Measurements from ENCODE around the gene PPM1H.

PPM1H gene

DNA sequence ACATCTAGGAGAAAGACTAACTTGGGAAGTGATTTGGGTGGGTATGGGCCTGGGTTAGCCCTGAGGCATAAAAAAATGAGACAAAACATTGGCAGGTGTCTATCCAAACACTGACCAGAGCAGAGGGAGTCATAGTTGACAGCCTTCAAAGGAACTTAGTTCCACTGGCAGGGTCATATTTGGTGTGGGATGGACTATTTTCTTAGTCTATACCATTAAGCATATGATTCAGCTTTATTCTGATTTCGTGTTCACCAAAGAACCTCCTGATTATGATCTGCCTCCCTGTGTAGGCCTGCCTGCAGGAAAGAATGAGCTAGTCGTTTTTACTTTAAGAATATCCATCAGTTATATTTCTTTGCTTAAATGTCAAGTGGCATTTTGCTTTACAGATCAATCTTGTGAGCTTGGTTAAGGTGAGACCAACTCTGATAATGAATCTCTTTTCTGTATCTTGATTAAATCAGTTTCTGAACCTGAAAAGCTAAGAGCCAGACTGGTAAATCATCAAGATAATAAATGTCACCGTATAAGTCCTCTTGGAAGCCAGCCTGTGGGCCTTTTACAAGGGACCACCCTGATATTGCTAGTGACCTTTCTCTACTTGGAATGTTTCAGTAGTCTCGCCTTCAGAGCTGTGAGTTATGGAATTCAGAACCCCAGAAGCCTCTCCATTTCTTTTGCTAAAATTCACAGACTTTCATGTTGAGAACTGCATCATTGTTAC lies 285.4 kb downstream of the PPM1H start:
- no peak for DNase-seq (ENCODE audit: low spot score)

DNA sequence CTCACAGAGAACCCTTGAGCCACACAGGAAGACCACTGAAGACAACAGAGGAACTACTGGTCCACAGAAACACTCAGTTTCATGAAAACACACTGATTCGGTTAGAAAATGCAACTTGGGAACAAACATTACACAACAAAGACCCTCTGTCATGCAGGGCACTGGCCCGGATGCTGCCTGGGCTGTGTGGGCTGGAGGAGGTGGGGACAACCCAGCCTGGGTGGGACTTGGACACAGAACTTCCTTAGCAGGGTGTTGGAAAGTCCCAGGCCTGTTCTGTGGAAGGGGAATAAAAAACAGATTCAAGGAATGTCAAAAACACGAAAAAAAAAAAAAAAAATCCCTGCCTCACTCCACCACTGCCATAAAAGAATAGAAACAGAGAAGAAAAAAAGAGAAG lies 287.4 kb downstream of the PPM1H start:
- no peak for DNase-seq (ENCODE audit: low spot score)

- DNase-seq (ENCODE audit: low spot score), result no peak
Measured at GRCh38 chr12:62646566-62646965, 288.4 kb downstream of the PPM1H start.

DNA sequence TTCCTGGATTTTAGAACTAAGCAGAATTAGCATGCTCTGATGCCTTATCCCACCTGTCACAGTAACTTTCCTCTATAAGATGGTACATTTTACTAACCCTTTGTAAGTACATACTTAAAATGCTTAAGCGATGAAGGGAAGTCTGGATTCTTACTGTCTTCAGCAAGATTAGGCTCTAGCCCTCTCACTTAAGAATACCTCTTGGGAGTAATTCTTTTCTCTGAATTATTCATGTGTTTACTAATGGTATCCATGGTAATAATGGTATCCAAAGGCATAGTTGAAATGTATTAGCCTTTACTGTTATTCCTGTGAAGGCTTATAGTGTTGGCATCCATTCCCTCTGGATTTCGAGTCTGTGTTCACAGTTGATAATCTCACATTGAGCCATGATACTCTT lies 291.5 kb downstream of the PPM1H start:
- no peak for DNase-seq (ENCODE audit: low spot score)

DNA sequence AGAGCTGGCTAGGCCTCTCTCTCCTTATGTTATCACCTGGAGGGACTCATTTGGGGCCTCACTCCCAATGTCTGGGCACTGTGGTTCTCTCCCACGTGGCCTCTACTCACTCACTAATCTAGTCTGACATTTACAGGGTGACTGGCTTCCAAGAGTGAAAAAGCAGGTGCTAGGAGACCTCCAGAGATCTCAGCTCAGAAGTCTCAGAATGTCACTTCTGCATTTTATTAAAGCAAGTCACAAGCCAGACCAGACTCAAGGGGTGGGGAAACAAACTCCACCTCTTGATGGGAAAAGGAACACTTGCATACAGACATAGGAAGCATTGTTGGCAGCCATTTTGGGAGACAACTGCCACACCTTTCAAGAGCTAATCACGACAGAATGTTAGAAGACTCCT lies 292.5 kb downstream of the PPM1H start:
- DNase-seq (ENCODE audit: low spot score), result no peak

DNA sequence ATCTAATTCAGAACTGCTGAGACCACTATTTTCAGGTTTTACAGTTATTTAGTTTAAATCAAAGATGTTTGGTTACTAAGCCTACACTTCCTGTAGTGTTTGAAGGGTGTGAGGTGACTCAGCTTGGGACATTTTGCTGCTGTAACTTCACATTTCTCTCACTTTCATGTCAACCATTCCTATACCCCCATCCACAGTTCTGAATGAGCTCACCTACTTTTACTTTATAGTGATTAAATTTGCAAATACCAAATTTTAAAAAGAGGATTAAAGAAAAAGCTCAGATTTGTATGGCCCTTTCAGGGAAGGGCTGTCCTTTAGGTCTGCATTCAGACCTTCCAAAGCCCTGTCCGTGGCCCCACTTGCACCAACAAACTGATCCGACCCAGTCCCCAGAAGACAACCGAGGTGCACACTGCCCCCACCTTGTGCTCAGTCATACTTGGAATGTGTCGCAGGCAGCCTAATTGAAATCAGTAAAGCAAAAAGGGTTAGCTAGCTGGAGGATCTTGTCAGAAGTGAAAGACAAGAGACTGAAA lies 294.0 kb downstream of the PPM1H start:
- peak; percentile 70 for DNase-seq (ENCODE audit: low spot score)

DNA sequence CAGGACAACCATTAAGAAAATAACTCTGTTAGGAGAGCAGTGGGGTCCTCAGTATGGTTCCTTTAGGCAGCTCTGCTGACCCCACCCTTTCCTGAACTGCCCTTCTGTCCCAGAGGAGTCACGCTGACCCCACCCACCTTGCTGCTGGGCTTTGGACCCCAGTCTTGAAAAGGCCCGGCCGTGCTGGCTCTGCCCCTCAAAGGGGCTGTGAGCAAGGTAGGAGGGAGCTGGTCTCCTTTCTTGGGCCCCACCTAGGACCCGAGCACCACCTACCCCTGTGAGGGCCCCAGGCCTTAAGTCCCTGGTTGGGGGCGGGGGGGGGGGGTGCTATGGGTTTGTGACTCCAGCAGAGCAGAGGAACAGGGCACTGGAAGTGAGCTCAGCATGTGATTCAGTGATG lies 297.3 kb downstream of the PPM1H start:
- no peak for DNase-seq (ENCODE audit: low spot score)

DNA sequence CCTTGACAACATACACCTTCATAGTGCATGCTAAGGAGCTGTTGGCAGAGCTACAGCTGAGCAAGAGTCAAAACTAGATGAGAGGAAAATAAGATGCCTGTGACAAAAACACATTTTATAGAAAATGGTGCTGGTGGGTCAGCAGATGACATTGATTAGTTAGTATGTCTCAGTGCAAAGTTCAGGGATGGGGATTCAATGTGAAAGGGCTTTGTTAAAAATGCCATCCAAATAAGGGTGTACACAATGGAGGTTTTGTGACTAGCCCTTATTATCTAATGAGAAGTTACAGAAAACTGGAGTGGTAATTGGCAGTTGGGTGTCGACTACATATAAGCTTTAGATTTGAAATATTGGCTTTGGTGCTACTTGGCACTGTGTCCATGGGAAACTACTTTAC lies 299.3 kb downstream of the PPM1H start:
- DNase-seq (ENCODE audit: low spot score), result no peak

DNA sequence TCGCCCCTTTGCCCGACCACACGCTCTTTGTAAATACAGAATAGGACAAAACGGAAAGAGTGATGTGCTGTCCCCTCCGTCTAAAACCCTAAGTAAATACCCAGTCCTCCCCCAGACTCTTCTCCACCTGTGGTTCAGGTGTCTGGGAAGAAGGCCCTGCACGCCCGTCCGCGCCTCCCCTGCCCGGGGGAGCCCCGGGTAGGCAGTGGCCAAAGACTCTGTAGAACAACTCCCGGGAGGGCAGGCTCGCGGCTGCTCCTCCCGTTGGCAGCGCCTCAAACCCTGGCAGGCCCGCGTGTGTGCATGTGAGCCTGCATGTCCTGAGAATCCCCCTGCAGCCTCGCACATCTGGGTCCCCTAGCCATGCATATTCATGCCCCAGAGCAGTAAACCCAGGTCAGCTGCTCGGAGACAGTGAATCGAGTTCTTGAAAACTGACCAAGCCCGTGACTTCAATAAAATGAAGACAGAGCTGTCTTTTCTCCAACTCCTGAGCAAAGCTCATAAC lies 302.5 kb downstream of the PPM1H start:
- DNase-seq (ENCODE audit: low spot score), result peak; percentile 15

DNA sequence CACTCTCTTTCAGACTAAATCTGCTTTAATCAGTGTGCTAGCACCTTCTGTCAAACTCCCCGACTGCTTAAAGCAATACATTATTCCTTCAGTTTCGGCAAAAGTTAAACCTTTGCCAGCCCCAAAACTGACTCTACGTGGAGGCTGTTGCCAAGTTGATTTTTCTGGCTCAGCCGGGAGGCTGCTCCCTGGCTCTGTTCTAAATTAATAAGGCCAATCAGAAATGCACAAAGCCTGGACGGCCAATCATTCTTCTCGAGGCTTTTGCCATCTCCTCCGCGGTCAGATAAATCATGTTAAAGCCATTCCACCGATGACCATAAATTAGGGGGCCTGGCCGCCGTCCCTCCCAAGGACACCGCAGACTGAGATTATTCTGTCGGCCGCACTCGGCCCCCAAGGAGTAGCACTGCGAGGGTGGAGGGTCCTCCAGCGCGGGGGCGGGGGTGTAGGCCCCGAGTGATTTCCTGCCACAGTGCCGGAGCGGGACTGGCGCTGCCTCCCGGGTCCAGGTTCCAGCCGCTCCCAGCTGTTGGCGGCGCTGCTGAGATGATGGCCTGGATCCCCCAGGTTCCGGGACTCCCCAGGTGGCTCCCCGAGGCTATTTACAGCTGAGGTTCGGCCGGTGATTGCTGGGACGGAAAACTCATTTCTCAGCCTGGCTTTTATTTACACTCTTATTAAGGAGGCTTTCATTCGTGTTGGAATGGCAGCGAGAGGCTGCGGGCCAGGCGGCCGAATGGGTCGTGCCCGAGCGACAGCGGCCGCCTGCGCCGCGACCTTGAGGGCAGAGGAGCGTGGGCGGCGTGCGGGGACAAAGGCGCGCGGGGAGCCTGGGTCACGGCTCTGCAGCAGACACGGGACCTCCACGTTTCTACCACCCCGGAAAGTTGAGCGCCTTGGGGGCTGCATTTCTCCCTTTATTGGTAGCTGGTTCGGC lies 303.2 kb downstream of the PPM1H start:
- peak; percentile 61 for DNase-seq (ENCODE audit: low spot score)

GRCh38 chr12:62629971-62630739 lies 304.8 kb downstream of the PPM1H start:
- DNase-seq (ENCODE audit: low spot score), result no peak

DNA sequence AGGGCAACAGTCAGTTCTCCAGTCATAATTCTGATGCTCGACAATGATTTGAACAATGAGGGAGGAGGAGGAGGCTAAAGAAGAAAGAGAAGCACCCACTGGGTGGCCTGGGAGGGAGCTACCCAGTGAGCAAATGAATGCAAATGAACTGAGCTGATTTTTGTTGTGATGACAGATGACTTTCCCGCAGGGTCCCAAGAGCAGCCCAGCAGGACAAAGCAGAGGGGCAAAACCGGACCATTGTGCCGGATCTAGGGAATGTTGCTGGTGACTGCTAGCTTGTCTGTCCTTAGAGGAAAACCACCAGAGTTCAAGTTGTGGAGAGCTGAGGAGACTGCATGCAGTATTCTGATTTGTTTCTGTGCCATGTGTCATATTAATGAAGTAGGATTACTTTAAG lies 305.5 kb downstream of the PPM1H start:
- no peak for DNase-seq (ENCODE audit: low spot score)

DNA sequence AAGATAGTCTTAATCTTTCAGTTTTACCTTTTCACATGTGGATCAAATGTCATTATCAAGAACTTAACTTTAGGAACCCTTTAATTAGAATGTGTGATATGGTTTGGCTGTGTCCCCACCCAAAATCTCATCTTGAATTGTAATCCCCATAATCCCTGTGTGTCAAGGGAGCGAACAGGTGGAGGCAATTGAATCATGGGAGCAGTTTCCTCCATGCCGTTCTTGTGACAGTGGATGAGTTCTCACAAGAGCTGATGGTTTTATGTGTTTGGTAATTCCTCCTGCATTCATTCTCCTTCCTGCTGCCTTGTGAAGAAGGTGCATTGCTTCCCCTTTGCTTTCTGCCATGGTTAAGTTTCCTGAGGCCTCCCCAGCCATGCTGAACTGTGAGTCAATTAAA lies 307.8 kb downstream of the PPM1H start:
- no peak for DNase-seq (ENCODE audit: low spot score)

DNA sequence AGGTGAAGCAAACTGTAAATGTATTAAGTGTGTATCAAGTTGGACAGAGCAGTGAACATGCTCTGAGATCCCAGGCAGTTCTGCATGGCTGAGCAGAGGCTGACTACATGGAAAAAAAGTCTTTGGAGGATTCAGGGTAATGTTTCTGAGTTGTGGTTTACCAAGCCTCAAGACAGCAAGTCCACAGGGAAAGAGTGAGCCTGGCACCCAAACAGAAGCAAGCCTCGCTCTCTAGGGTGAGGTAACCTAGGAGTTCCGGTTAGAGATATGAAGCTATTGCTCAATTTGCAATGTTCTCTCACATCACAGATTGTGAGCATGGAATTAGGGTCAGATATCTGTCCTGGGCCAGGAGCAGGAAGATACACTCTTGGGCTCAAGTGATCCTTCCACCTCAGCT lies 309.7 kb downstream of the PPM1H start:
- DNase-seq (ENCODE audit: low spot score), result no peak

GRCh38 chr12:62622177-62622576 lies 312.8 kb downstream of the PPM1H start:
- no peak for DNase-seq (ENCODE audit: low spot score)

DNA sequence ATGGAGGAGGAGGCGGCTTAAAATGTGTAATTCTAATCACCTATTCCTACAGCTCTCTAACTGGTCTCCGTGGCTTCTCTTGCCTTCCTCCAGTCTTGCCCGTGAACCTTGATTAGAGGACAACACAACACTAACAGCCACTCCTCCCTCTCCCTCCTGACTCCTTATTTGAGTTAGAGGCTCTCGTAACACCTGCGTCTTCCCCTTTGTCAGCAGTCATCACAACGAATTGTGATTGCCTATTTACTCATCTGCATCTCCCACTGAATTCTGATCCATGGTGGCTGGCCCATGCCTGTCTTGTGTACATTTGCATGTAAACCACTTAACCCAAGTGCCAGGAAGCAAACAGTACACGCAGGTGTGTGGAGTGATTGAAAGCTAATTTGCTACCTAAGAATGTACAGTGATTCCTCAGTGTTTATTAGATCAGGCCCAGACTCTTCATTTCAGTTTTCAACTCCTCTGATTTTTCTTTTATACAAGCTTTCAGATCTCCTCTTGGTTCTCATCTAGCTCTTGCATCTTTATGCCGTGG lies 313.8 kb downstream of the PPM1H start:
- DNase-seq (ENCODE audit: low spot score), result no peak

- DNase-seq (ENCODE audit: low spot score), result no peak
Measured at GRCh38 chr12:62618930-62619329, 316.0 kb downstream of the PPM1H start.

DNA sequence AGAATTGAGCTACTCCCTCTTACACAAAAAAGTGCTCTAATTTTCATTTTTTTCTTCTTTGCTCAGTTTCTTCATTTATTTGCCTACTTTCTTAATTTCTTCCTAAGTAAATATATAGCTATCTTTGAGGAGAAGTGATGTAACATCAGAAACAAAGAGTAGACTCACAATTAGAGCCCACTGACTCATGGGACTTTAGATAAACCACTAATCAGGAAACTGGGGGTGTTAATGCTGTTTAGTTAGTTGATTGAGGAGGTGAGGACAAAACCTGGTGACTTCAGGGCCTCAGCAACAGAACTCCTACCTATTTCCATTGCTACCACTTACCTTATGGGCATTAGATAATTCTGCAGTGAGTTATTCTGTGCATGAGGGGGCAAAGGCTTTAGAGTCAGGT lies 316.6 kb downstream of the PPM1H start:
- DNase-seq (ENCODE audit: low spot score), result no peak

DNA sequence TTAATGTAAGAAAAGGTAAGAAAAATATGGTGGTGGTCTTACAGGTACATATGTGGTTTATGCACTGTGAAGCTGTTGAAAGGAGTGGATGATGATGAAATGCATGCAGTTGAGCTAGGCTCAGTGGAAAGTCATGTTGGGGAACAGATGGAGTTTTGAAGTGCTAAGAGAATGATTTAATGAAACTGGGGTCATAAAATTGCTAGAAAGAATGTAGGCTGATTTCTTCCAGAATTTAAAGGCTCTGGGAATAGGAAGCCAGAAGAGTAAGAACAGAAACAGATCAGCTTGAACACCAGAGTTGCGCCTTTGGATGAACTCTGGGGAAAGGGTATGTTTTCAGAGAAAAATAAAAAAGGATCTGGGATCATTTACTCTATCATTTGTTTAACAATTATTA lies 321.9 kb downstream of the PPM1H start:
- no peak for DNase-seq (ENCODE audit: low spot score)

DNA sequence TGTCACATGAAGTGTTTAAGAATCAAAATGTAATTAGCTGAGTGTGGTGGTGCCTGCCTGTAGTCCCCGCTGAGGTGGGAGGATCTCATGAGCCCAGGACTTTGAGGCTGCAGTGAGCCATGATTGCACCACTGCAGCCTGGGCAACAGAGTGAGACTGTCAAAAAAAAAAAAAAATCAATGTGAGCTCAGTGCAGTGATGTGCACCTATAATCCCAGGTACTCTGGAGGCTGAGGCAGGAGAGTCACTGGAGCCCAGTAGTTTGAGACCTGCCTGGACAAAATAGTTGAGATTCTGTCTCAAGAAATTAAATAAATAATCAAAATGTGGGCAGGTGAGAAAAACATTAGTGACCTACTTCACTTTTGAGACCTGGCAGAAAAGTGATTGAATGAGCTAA lies 328.3 kb downstream of the PPM1H start:
- DNase-seq (ENCODE audit: low spot score), result no peak

DNA sequence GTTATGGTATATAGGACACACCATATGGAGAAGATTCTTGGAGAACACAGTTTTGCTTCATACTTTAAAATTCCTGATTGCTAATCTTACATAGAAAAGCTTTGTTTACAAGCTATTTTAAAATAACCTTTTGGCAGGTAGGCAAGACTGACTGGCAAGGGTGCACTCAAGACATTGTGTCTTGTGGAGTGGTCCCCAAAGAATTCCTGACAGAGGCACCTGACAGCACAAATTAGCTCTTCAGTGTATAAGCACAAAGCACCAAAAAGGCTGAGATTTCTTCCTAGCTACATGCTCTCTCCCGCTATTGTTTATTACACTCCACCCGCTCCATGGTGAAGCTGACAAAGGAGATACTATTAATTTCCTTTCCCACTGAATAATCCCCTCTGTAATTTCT lies 329.0 kb downstream of the PPM1H start:
- no peak for DNase-seq (ENCODE audit: low spot score)

GRCh38 chr12:62604871-62605270 lies 330.1 kb downstream of the PPM1H start:
- DNase-seq (ENCODE audit: low spot score), result peak; percentile 30
